Uterus (tissue), 2 donors: Measurements from ENCODE around the gene MAGI2.

Experiments used
- POLR2A ChIP-seq, 2 donors: fragments of 450-650 bp; IDR thresholded peaks; one replicate each; pipeline ENCODE4 v1.6.1; 2016; ENCODE audit warnings: antibody characterized with exemption in 2 of 2, mild to moderate bottlenecking in 1 of 2, moderate library complexity in 1 of 2
- TF ChIP-seq, protein P1 (sequence below), 4 experiments: fragments of 200-600 bp in 2 of 4; fragments of 450-650 bp in 2 of 4; sonication (generic) in 2 of 4; IDR thresholded peaks; one replicate each; pipeline ENCODE4 v1.5.1; 2016 to 2019; ENCODE audit warnings: antibody characterized with exemption in 4 of 4, mild to moderate bottlenecking in 2 of 4, moderate library complexity in 1 of 4

GRCh38 chr7:79421751-79422150 lies 31.7 kb downstream of the MAGI2 start:
- TF ChIP-seq, protein P1, sequence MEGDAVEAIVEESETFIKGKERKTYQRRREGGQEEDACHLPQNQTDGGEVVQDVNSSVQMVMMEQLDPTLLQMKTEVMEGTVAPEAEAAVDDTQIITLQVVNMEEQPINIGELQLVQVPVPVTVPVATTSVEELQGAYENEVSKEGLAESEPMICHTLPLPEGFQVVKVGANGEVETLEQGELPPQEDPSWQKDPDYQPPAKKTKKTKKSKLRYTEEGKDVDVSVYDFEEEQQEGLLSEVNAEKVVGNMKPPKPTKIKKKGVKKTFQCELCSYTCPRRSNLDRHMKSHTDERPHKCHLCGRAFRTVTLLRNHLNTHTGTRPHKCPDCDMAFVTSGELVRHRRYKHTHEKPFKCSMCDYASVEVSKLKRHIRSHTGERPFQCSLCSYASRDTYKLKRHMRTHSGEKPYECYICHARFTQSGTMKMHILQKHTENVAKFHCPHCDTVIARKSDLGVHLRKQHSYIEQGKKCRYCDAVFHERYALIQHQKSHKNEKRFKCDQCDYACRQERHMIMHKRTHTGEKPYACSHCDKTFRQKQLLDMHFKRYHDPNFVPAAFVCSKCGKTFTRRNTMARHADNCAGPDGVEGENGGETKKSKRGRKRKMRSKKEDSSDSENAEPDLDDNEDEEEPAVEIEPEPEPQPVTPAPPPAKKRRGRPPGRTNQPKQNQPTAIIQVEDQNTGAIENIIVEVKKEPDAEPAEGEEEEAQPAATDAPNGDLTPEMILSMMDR (IDR thresholded peaks at IDR 0.05) = no peak
- no peak for TF ChIP-seq POLR2A (IDR thresholded peaks at IDR 0.05)
